Activated CD4-positive, alpha-beta T cell treated with anti-CD3 and anti-CD28 coated beads for 1 hour (primary cell): ENCODE data around the gene NUP210.
"Not testable (repeated sequence)": the region's sequence is repeated elsewhere in the genome, so short reads cannot be mapped to it uniquely, and the experiment has no call there.

Experiments used
- DNase-seq: peaks from one replicate; pipeline ENCODE4 v3.0.0-alpha.2; 2020

The NUP210 gene

DNA sequence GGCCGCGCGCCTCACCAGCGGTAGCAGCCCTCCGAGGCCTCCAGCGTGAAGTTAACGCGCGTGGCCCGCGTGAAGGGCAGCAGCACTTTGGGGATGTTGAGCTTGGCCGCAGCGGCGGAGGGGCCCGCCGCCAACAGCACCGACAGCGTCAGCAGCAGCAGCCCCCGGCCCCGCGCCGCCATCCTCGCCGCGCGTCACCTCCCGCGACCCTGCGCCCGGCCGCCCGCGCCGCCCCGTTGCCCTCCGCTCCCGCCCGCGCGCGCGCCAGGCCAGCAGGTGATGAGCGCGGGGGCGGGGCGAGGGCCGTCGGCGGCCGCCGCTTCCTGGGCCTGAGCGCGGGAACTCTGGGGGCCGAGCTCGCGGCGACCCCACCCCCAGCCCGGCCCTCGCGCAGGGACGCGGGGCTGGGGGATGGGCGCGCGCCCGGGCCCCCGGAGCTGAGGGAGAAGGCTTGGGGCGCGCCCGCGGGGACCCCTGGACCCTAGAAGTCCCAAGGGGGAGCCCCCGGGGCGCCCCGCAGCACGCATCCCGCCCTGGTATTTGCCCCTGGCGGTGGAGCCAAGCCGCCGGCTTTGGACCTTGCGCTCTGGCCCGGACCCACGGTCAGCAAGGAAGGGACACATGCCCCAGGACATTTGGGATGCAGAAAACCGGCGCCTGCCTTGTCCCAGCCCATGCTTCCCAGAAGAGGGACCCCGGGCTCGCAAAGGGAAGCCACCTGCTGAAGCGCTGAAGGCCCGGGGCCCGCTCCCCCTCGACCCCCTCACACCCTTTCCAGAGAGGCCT is at the start of gene NUP210:
NUP210 (minus strand) TSS at position 278 of the 786 bp plus-strand sequence; CDS start at position 182, 96 bp downstream.
- DNase-seq = no peak

DNA sequence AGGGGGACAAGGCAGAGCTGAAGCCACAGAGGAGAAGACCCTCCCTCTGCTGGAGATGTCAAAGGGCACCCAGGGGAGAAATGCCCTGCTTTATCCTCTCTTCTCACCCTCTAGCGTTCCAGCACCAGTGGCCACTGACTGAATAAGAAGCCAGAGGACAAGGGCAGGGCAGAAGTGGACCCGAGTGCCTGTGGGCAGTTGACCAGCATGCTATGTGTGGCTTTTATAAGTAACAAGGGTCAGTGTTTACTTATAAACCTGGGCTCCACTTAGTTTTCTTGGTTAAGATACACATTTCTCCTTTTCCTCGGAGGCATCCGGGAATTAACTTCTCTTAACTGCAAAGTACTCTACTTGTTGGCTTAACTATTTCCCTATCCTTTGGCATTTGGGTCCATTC is 46.7 kb upstream of the NUP210 start:
- no peak for DNase-seq

DNA sequence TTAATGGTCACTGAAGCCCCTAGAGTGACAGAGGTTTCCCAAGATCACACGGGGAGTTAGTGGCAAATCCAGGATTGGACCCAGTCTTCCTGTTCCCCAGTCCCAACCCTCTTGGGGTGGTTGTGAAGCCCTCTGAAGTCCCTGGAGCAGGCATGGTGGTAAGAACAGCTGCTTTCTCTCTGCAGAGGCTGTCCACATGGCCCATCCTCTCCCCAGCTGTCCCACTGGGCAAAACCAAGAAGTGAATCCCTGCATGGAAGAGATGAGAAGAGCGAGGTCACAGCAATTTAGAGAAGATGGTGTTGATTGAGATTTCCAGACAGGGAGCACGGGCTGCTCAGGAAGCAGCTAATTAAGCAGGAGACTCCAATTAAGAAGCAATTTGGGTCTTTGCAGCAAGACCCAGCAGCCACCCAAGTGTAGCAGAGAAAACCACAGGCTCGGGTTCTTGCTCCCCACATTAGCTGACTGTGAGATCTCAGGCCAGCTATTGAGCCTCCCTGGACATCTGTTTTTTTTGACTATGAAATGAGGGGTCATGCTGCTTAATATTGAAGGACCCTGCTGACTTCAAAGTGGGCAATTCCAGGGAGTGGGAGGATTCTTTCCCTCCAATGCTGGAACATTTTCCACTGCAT is 45.2 kb upstream of the NUP210 start:
- DNase-seq = no peak

DNA sequence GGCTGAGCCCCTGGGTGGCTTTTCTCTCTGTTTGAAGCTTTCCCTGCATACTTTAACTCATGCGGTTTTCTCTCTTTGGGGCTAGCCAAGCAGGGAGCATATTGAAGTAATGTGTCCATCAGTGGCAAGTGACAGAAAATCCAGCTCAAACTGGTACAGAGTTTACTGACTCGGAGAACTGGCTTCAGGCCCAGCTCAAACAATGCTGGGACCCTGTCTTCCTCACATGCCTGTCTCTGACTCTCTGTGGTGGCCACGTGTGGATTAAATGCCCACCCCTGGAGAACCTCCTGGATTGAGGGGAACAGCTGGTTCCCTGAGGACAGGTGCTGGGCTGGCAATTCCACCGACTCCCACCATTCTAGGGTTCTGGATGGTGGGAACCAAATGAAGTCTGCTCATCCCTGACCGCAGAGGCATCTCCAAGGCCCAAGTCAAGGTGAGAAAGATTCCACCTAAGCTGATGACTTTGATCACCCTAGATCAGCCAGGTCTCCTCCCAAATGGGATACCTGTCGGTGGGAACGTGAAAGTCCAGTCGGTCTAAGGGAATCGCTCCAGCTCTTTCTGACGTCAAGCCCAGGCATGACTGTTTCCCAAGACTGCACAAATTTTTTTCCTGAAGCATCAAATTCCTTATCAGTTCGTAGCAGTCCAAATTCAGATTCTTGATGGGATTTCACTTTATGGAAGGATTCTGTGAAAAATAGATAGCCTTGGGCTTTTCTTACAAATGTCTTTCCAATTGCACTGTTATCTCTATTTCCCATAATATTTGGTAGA is 43.7 kb upstream of the NUP210 start:
- no peak for DNase-seq

DNA sequence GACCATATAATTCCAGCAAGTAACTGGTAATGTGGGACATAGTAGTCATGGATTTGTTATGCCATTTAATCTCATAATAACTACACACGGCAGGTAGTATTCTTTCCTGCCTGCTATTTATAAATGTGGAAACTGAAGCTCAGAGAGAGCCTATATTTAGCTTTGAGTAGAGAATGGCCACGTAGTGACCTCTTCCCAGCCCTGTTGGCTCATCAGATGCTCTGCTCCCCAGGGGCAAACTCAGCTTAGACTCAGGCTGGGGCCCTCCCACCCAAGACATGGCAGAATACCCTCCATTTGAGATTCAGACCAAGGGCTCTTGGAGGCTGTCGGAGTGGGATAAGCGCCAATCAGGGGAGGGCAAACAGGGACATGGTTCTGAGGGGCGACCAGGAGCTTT is 42.7 kb upstream of the NUP210 start:
- no peak for DNase-seq

GRCh38 chr3:13462125-13462629 is 42.1 kb upstream of the NUP210 start:
- DNase-seq = no peak

GRCh38 chr3:13461169-13462124 is 41.3 kb upstream of the NUP210 start:
- DNase-seq = peak; percentile 57

- DNase-seq = no peak
These were observed 40.2 kb upstream of the NUP210 start for GRCh38 chr3:13460341-13460736.

- DNase-seq = no peak
These were observed 39.7 kb upstream of the NUP210 start for GRCh38 chr3:13459605-13460340.

- no peak for DNase-seq
These were observed 37.5 kb upstream of the NUP210 start for GRCh38 chr3:13457593-13457992.

DNA sequence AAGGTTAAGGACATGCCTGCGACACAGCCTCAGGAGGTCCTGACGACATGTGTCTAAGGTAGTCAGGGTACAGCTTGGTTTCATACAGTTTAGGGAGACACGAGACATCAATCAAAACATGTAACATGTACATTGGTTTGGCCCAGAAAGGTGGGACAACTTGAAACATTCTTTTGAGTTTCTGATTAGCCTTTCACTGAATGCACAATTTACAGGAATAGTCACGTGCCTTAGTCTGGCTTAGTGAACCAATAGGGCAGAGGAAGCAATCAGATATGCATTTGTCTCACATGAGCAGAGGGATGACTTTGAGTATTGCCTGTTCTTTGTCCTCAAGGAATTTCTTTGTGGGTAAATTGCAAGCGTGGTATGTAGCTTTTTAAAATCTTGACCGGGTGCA is 35.5 kb upstream of the NUP210 start:
- DNase-seq = no peak

- peak; percentile 9 for DNase-seq
These were observed 32.6 kb upstream of the NUP210 start for GRCh38 chr3:13452490-13453335.

GRCh38 chr3:13451301-13451673 is 31.2 kb upstream of the NUP210 start:
- DNase-seq = no peak

DNA sequence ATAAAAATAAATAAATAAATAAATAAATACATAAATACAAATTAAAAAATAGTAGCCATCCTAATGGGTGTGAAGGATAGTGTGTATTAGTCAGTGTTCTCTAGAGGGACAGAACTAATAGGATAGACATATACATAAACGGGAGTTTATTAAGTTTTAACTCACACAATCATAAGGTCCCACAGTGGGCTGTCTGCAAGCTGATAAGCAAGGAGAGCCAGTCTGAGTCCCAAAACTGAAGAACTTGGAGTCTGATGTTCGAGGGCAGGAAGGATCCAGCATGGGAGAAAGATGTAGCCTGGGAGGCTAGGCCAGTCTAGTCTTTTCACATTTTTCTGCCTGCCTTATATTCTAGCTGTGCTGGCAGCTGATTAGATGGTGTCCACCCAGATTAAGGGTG is 22.8 kb upstream of the NUP210 start:
- not testable (repeated sequence) for DNase-seq

GRCh38 chr3:13440204-13440817 is 20.2 kb upstream of the NUP210 start:
- DNase-seq = no peak

GRCh38 chr3:13436213-13436612 is 16.1 kb upstream of the NUP210 start:
- DNase-seq = not testable (repeated sequence)

DNA sequence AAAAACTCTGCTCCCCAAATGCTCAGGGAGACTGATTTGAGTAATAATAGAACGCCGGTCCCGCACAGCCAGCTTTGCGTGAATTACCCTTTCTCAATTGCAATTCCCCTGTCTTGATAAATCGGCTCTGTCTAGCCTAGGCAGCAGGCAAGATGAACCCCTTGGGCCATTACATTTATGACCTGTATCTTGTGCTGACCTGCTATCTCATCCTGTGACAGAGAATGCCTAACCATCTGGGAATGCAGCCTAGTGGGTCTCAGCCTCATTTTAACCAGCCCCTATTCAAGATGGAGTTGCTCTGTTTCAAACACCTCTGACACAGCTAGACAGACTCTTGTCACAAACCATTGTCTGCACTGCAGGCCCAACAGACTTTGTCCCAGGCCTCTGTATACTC is 13.8 kb upstream of the NUP210 start:
- no peak for DNase-seq

DNA sequence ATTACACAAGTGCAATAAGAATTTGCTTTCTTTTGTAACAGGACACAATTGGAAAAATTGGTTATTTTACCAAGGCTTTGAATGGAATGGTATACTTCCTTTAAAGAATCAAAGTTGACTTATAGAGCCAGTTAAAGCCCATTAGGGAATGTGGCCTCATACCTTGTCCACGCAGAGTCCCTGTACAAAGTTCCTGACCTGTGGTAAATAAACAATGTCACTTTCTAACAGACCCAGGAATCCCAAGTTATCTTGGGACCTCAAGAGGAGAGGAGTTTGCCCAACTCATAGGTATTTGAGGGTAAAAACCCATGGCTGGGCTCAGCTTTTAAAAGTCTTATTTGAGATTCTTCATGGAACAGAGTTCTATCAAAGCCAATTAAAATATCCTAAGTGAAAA is 12.0 kb upstream of the NUP210 start:
- no peak for DNase-seq

GRCh38 chr3:13430411-13430875 is 10.3 kb upstream of the NUP210 start:
- not testable (repeated sequence) for DNase-seq
